ENCODE measurements around the gene DOC2B. TPM values are rescaled to one million over a fixed set of nuclear protein-coding genes. Genes with fewer than 3 reads are reported as not detected.
"Not testable (repeated sequence)": the region's sequence is repeated elsewhere in the genome, so short reads cannot be mapped to it uniquely, and the experiment has no call there.

The DOC2B gene
- total RNA-seq, 4 donors from 2014 or later = 4.2 to 29.7 (median 6.1) TPM

- DNase-seq = peak in 1 of 3 donors; percentile 35
- Histone ChIP-seq H3K4me1 (no peaks in the 10 kb centered on the region), H3K4me3 (no peak overlapping the region), H3K27me3 (no peaks in the 10 kb centered on the region), H3K9me3 (no peaks in the 10 kb centered on the region), H3K36me3 (no peaks in the 10 kb centered on the region), H3K27ac (no peak overlapping the region)
- no peak for TF ChIP-seq CTCF (IDR thresholded peaks at IDR 0.05)
- no peak for TF ChIP-seq POLR2A (IDR thresholded peaks at IDR 0.05)
Measured at GRCh38 chr17:205817-206216, 24.4 kb upstream of the DOC2B start.

- H3K36me3 ChIP-seq = no peaks in the 10 kb centered on the region
- H3K27me3 ChIP-seq = no peaks in the 10 kb centered on the region
- H3K4me3 ChIP-seq = no peak overlapping the region
- DNase-seq = peak in 1 of 3 donors; percentile 46
- H3K9me3 ChIP-seq = no peaks in the 10 kb centered on the region
- H3K4me1 ChIP-seq = no peaks in the 10 kb centered on the region
- no peak overlapping the region for H3K27ac ChIP-seq
- no peak for TF ChIP-seq POLR2A (IDR thresholded peaks at IDR 0.05)
- TF ChIP-seq CTCF (IDR thresholded peaks at IDR 0.05) = no peak
Measured at GRCh38 chr17:205148-205669, 23.8 kb upstream of the DOC2B start.

DNA sequence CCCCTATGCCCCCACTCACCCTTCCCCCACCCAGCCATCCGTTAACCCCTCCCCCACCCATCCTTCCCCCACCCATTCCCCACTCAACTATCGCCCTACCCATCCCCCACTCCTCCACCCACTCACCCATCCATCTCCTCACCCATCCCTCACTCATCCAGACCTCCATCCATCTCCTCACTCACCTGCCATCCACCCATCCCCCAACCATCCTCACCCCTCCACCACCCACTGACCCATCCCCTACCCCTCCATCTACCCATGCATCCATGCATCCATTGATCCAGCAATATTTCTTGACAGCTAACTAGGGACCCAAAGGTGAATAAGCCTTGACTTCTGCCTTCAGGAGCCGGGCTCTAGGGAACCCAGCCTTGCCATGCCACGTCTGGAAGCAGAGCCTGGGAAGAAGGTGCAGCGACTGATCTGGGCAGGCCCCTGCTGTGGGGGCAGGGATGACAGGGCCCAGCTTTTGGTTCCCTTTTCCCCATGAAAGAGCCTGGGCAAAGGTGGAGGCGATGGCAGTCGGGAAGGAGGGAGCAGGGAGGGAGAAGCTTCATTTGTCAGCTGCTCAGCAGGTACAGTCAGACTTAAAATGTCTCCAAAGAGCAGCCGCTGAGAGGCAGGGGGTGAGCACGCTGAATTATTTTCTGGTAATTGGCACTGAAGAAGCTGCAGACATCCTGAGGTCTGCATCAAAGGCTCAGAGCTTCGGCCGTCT, 23.1 kb upstream of the DOC2B start:
- Histone ChIP-seq H3K36me3 (no peaks in the 10 kb centered on the region), H3K27ac (no peak overlapping the region), H3K9me3 (no peaks in the 10 kb centered on the region), H3K4me1 (no peaks in the 10 kb centered on the region), H3K27me3 (no peaks in the 10 kb centered on the region), H3K4me3 (no peak overlapping the region)
- DNase-seq = no peak
- no peak for TF ChIP-seq POLR2A (IDR thresholded peaks at IDR 0.05)
- no peak for TF ChIP-seq CTCF (IDR thresholded peaks at IDR 0.05)

DNA sequence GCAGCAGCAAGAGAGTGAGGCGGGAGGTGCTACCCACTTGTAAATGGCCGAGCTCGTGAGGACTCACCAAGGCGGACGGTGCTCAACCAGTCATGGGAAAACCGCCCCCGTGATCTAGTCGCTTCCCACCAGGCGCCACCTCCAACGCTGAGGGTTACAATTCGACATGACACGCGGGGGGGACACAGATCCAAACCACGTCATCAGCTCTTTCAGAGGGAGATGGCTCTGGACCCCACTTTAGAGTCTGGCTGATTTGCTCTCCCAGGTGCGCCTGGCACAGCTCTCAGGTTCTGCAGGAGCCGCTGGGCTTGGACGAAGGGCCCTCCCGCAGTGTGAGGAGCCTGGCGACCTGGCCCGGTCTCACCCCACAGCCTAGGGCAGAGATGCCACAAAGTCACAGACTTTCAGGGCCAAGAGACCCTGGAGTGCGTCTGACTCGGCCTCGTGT, 21.1 kb upstream of the DOC2B start:
- H3K27me3 ChIP-seq = no peaks in the 10 kb centered on the region
- peak in 1 of 3 donors; percentile 31 for DNase-seq
- no peaks in the 10 kb centered on the region for H3K4me1 ChIP-seq
- H3K9me3 ChIP-seq = no peaks in the 10 kb centered on the region
- TF ChIP-seq CTCF (IDR thresholded peaks at IDR 0.05) (peak in 1 of 6 experiments; percentile 4), POLR2A (IDR thresholded peaks at IDR 0.05) (no peak)
- no peak overlapping the region for H3K27ac ChIP-seq
- no peaks in the 10 kb centered on the region for H3K36me3 ChIP-seq
- H3K4me3 ChIP-seq = no peak overlapping the region

DNA sequence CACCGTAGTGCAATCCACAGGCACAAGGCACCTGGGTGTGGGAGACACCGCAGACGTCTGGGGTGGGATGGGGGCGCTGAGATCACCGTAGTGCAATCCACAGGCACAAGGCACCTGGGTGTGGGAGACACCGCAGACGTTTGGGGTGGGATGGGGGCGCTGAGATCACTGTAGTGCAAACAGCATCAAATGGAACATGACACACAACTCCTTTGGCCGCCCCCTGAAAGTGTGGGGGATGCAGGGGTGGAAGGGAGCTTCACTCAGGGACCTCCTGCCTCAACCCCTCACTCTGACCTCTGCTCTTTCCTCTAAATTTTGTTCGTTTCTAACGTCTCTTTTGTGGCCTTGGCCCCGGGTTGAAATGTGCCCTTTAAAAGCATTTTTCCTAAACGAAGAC, 20.3 kb upstream of the DOC2B start:
- H3K36me3 ChIP-seq = not testable (repeated sequence)

GRCh38 chr17:201257-201656, 19.8 kb upstream of the DOC2B start:
- not testable (repeated sequence) for H3K4me3 ChIP-seq, H3K27ac ChIP-seq, H3K27me3 ChIP-seq, H3K4me1 ChIP-seq, H3K9me3 ChIP-seq, H3K36me3 ChIP-seq
- peak in 1 of 3 donors; percentile 26 for DNase-seq

More for the DNA sequence above, 20.3 kb upstream of the DOC2B start:
- H3K4me3 ChIP-seq, H3K9me3 ChIP-seq, H3K27ac ChIP-seq, H3K4me1 ChIP-seq, DNase-seq, H3K27me3 ChIP-seq: not testable (repeated sequence)
